Measurements from ENCODE around the gene CLDN24. TPM values are rescaled to one million over a fixed set of nuclear protein-coding genes. Genes with fewer than 3 reads are reported as not detected.

Gene CLDN24
- total and polyA plus RNA-seq, 2 donors (not counting 3 experiments of a cell fraction or from before 2014, with no cell fraction given), result not detected

- CTCF ChIA-PET, result no interaction called here
- no peaks in the 10 kb centered on the region for H3K79me2 ChIP-seq (ENCODE audit: control insufficient read depth, insufficient read depth, low read length)
- no peak overlapping the region for H3K4me3 ChIP-seq (replicated peaks in 1 of 3; ENCODE audit: insufficient read depth in 1 of 3, low read depth in 1 of 3, low read length in 3 of 3)
- H3K27ac ChIP-seq (ENCODE audit: insufficient read depth, low read depth, low read length), result no peak overlapping the region
- no peak overlapping the region for H3K9ac ChIP-seq (replicated peaks; ENCODE audit: extremely low read depth, insufficient read depth, low read length)
- H3K4me2 ChIP-seq (ENCODE audit: insufficient read depth, low read length), result no peak overlapping the region
- H3K9me1 ChIP-seq (replicated peaks; ENCODE audit: control insufficient read depth, extremely low read depth, insufficient read depth, low read length), result no peaks in the 10 kb centered on the region
- peaks cover 33% of the 10 kb centered on the region for H3K4me1 ChIP-seq (ENCODE audit: control insufficient read depth, extremely low read depth, insufficient read depth, low read length)
- no peak for DNase-seq (ENCODE audit: low read depth, low spot score)
- FAIRE-seq, result no peak
- dilution Hi-C loops (cut with MboI; ENCODE audit: extremely low pct_ligation_motif_present, low sequenced_read_pairs), result no loop called here
- no peak overlapping the region for H2AFZ ChIP-seq (ENCODE audit: low read depth, low read length)
- no peaks in the 10 kb centered on the region for H3K27me3 ChIP-seq (ENCODE audit: control insufficient read depth in 2 of 2, insufficient read depth in 2 of 2, low read length in 2 of 2)
- H3K36me3 ChIP-seq (ENCODE audit: control insufficient read depth in 2 of 2, extremely low read depth in 1 of 2, insufficient read depth in 2 of 2, low read length in 2 of 2), result no peaks in the 10 kb centered on the region
- TF ChIP-seq GATA2 (IDR thresholded peaks at IDR 0.05; ENCODE audit: insufficient read depth, insufficient read length, low read depth, low read length) (no peak), FOS (IDR thresholded peaks at IDR 0.05; ENCODE audit: borderline replicate concordance, insufficient read depth, low read length) (no peak), MAX (IDR thresholded peaks at IDR 0.05; ENCODE audit: insufficient read depth, insufficient read length) (no peak), EZH2 (IDR thresholded peaks at IDR 0.05; ENCODE audit: borderline replicate concordance, low read depth, low read length, severe bottlenecking) (no peak), MYC (IDR thresholded peaks at IDR 0.05; ENCODE audit: low read depth, low read length) (no peak), POLR2AphosphoS5 (IDR thresholded peaks at IDR 0.05; ENCODE audit: insufficient read depth, low read depth, low read length) (no peak), JUN (IDR thresholded peaks at IDR 0.05; ENCODE audit: borderline replicate concordance, insufficient read depth, insufficient read length, low read depth) (no peak), POLR2A (IDR thresholded peaks at IDR 0.05; ENCODE audit: low read depth, low read length) (no peak)
- TF ChIP-seq, protein P1, sequence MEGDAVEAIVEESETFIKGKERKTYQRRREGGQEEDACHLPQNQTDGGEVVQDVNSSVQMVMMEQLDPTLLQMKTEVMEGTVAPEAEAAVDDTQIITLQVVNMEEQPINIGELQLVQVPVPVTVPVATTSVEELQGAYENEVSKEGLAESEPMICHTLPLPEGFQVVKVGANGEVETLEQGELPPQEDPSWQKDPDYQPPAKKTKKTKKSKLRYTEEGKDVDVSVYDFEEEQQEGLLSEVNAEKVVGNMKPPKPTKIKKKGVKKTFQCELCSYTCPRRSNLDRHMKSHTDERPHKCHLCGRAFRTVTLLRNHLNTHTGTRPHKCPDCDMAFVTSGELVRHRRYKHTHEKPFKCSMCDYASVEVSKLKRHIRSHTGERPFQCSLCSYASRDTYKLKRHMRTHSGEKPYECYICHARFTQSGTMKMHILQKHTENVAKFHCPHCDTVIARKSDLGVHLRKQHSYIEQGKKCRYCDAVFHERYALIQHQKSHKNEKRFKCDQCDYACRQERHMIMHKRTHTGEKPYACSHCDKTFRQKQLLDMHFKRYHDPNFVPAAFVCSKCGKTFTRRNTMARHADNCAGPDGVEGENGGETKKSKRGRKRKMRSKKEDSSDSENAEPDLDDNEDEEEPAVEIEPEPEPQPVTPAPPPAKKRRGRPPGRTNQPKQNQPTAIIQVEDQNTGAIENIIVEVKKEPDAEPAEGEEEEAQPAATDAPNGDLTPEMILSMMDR (IDR thresholded peaks at IDR 0.05; ENCODE audit: extremely low read depth in 1 of 2, insufficient read depth in 1 of 2, low read depth in 1 of 2, low read length in 2 of 2), result no peak
- BruUV-seq (replicated peaks), result no TSS peak
- POLR2A ChIA-PET, result no interaction called here
- H3K9me3 ChIP-seq (replicated peaks; ENCODE audit: control insufficient read depth, insufficient read depth, low read length), result no peaks in the 10 kb centered on the region
- H4K20me1 ChIP-seq (replicated peaks; ENCODE audit: control insufficient read depth, extremely low read depth, insufficient read depth, low read length), result no peaks in the 10 kb centered on the region
- intact Hi-C loops (cut with micrococcal nuclease), result no loop called here
These were observed 11.0 kb upstream of the CLDN24 start for GRCh38 chr4:183333202-183333601.
